ENCODE measurements around the gene MACF1.

The MACF1 gene

DNA sequence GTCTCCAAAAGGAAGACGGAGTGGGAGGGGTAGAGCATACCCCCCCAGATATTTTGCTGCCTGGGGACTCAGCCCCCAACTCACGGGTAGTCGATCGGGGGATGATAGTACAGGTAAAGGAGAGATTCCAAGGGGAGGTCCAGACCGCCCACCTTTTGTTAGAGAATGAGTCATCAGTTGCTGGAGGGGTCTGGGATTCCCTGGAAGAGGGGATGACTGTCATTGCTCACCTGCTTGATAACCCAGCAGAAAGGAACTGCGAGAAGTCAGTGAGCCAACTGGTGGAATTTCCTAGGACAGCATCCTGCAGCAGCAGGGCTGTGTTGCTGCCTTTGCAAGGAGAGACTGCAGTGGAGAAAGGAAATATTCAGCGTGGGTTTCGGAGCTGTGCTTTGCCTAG, 64.4 kb downstream of the MACF1 start:
- DNase-seq = no peak

DNA sequence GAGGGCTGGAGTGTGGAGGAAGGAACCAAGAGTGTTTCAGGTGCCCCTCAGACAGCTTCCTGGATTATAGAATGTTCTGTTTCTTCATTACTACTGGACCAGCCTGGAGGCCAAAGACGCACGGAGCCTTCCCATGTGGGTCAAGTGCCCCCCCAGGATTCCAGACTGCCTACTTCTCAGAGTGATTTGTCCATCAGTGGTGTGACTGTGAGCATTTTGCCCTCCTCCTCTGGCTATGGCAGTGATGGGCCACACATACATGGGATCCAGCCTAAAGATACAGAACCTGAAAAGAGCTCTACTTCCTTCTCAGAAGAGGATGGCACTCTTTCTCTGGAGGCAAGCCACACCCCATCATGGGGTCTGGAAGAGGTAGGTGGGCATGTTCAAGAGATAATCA, 64.9 kb downstream of the MACF1 start:
- no peak for DNase-seq

GRCh38 chr1:39269791-39270342, 65.4 kb downstream of the MACF1 start:
- DNase-seq = no peak

GRCh38 chr1:39270368-39270767, 65.9 kb downstream of the MACF1 start:
- no peak for DNase-seq

DNA sequence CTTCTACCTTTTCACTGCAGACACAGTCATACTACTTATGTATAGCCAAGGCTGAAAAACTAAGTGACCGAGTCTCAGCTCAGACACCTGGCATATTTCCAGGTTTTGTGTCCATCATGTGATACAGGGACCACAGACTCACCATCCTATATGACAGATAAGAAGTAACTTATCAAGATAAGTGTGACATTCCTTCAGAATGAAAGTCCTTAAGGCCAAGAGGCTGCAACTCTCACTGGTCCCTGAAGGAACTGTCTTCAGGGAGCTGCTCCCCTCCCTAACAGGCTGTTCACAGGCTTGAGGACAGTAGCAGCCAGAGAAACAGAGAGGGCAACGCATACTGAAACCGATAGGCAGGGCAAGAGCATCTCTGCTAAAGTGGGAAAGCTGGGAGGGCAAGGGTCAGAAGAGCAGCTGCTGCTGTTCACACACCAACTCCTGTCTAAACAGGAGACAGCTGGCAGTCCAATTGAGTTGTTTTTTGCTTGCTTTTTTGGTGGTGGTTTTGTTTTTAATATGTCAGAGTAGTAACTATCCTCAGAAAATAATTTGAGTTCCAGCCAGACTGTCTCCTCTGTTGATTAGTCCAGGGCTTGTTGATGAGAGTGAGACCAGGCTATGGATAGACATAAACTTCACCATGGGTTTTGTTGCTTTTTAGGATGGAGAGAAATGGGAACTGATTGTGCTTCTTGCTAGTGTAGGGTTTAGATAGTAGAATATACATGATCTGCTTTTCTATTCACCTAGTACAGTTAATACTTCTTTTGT, 67.7 kb downstream of the MACF1 start:
- DNase-seq = no peak

DNA sequence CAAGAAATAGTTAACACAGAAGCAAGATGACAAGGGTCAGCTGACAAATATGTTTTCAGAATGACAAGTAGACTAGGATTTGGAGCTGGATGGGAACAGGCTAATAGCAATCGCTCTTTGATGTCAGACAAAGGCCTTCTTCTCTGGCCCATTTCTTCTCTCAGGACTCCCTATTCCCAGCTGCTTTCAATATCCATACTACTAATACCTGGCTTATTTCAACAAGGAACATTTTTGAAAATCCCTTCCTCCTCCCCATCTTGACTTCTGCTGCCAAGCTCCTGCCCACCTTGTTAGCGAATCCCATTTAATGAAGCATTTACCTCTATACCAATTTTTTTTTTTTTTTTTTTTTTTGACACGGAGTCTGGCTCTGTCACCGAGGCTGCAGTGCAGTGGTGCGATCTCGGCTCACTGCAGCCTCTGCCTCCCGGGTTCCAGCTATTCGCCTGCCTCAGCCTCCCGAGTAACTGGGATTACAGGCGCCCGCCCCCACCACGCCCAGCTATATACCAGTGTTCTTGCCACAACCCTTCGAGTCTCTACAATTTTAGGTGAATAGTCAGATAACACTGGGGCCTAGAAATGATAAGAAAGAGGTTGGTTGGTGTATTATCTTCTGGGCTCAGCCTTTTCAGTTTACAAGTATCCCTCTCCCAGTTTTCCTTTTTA, 68.4 kb downstream of the MACF1 start:
- DNase-seq = no peak

GRCh38 chr1:39275836-39276507, 71.5 kb downstream of the MACF1 start:
- no peak for DNase-seq

GRCh38 chr1:39277879-39278278, 73.4 kb downstream of the MACF1 start:
- no peak for DNase-seq

GRCh38 chr1:39282537-39283216, 78.2 kb downstream of the MACF1 start:
- no peak for DNase-seq

GRCh38 chr1:39283858-39284257, 79.4 kb downstream of the MACF1 start:
- no peak for DNase-seq

DNA sequence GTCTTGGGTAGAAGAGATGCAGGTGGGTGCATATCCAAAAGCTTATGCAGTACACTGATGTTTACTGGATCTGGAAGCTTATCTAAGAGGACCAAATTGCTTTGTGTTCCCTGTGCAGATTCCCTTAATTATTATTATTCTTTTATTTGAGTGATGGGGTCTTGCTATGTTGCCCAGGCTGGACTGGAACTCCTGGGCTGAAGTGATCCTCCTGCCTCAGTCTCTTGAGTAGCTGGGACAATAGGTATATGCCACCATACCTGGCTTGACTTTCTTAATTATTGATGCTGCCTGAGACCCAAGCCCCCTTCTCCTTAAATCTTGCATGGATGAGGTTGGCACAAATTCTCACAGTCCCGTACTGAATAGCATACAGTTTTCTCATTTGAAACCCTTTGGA, 83.0 kb downstream of the MACF1 start:
- DNase-seq = no peak

- DNase-seq = no peak
These were observed 84.4 kb downstream of the MACF1 start for GRCh38 chr1:39288735-39289465.

- DNase-seq = no peak
These were observed 87.9 kb downstream of the MACF1 start for GRCh38 chr1:39292401-39292800.

DNA sequence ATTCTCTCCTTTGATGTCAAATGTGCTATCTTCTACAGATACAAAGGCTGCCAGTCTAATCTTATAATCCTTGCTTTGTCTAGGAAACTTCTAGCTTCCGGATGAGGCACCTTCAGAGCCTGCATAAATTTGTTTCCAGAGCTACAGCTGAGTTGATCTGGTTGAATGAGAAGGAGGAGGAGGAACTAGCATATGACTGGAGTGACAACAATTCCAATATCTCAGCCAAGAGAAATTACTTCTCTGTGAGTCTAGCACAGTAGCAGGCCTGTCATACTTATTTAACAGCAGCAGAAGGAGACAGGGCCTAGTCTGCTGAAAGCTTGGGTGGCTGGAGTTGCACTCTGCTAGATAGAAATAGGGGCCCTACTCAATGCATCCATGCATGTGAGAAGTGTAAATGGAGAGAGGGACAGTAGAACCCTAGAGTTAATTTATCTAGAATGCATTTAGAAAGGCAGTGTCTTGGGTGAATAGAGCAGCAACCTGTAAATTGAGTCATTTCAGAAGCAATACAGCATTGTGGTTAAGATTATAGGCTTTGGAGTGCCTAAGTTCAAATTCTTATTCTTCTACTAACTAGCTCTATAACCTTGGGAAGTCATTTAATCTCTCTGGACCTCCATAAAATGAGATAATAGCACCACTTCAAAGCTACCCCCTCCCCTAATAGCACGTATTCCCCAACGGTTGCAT, 89.0 kb downstream of the MACF1 start:
- no peak for DNase-seq

DNA sequence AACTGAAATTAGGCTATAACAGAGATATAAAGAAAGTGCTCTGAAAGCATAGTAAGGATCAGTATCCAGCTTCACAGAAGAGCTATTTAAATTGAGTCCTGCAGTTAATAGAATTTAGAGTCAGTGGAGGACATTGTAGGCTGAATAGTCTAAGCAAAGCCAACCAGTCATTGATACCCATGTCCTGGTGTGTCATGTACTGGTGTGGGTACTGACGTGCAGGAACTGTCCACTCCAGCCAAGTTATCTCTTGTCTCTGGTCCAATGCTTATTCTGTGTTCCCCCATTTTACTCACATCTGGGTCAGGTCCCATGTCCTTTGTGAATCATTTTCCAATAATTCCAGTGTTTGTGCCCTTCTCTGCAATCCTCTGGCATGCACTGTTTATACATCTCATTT, 90.0 kb downstream of the MACF1 start:
- no peak for DNase-seq

DNA sequence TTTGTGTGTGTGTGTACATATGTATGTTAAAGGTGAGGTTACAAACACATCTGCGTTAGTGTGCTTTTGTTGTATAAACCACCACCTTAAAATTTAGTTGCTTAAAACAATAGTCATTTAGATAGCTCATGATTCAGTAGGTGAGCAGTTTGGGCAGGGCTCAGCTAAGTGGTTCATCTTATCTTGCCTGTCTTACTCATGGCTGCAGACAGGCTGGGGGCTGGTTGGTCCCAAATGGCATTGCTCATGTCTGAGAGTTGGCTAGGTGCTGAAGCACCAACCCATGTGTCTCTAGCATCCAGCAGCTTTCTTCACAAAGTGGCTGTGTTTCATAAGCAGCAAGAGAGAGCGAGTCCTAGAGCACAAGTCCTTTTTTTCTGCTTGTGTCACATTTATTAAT, 91.4 kb downstream of the MACF1 start:
- no peak for DNase-seq

DNA sequence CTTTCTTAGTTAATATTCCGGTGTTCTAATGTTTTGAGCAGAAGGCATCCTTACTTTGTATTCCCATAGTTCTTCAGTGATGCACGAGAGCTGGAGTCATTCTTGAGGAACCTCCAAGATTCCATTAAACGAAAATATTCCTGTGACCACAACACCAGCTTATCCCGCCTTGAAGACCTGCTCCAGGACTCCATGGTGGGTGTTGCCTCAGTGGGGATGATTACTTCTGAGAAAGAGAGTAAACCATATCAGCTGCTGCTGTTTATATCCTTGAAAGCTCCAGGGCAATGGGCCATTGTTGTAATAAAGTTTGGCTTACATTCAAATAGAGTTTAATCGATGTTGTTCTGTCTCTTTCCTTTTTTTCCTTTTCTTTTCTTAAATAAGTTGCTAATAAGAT, 93.1 kb downstream of the MACF1 start:
- no peak for DNase-seq

DNA sequence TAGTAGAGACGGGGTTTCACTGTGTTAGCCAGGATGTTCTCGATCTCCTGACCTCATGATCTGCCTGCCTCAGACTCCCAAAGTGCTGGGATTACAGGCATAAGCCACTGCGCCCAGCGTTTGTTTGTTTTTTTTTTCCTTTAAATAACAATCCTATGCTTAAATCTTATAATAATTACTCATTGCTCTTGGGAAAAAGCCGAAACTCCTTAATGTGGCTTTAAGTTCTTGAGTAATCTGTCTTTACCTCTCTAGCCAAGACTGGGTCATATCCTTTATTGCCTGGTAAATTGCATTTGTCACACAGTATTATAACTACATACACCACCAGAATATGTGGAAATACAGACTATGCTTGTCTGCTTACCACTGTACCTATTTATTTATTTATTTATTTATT, 97.1 kb downstream of the MACF1 start:
- DNase-seq = no peak

- no peak for DNase-seq
These were observed 101.1 kb downstream of the MACF1 start for GRCh38 chr1:39305555-39305954.

GRCh38 chr1:39310015-39310414, 105.5 kb downstream of the MACF1 start:
- no peak for DNase-seq

- no peak for DNase-seq
These were observed 106.2 kb downstream of the MACF1 start for GRCh38 chr1:39310691-39311090.

DNA sequence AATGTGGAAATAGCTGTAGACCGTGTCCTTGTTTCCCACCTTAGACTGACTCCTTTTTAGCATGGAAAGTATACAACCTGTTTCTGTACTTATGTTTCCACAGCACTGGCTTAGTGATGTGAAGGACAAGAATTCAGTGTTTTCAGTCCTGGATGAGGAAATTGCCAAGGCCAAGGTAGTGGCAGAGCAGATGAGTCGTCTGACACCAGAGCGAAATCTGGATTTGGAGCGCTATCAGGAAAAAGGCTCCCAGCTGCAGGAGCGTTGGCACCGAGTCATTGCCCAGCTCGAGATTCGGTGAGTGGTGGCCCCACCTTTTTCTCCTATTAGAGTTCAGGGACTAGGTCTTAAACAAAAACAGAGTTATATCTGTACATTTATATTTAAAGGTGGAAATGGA, 112.6 kb downstream of the MACF1 start:
- DNase-seq = no peak

Measured in activated T-cell treated with anti-CD3 and anti-CD28 coated beads for 4 hours (primary cell).